Stimulated activated CD4-positive, alpha-beta T cell treated with anti-CD3 and anti-CD28 coated beads, Interleukin-4, amount 100 ng/mL, for 1 hour (primary cell): ENCODE data around the gene RBP7.
A peak's percentile ranks its signal among the peaks of the same experiment; 100 is the strongest.

Experiments
- DNase-seq: peaks from one replicate; pipeline ENCODE4 v3.0.0-alpha.2; 2020

RBP7 gene

GRCh38 chr1:10032590-10033358 lies 35.7 kb downstream of the RBP7 start, which contains the start of gene UBE4B:
Gene UBE4B (plus strand): TSS chr1:10032958. CDS start chr1:10033671, 713 bp downstream.
- DNase-seq = peak; percentile 99

DNA sequence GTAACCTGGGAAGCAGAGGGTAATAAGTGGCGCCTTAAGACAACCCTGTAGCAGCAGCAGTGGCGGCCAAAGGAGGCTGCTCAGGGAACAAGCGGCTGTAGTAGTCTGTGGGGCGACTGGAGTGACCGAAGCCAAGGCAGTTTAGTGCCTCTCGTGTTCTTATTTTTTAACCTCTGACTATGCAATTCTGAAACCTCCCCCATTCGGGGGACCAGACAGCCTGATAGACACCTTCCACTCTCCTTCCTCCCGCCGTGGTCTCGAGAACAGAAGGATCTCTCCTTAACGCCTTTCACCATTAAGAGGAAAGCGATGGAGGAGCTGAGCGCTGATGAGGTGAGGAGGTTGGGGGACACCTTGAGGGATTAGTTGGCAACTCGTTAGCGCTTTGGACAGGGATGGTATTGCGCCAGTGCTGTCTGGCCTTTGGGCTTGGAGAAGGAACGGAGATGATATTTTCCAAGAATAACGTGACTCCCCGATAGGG lies 36.4 kb downstream of the RBP7 start:
- DNase-seq = no peak

DNA sequence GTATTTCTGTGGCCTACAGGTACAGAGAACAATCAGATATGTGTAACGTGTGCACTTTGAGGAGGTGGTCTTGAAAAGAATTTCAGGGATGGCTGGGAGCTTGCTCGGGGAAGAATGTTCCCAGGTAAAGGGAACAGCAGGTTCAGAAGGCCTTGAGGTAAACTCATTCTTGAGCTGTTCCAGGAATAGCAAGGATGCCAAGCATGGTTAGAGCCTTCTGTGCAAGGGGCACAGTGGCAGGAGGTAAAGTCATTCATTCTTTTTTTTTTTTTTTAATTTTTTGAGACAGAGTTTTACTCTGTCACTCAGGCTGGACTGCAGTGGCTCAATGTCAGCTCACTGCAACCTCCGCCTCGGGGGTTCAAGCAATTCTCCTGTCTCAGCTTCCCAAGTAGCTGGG lies 45.7 kb downstream of the RBP7 start:
- DNase-seq = no peak

DNA sequence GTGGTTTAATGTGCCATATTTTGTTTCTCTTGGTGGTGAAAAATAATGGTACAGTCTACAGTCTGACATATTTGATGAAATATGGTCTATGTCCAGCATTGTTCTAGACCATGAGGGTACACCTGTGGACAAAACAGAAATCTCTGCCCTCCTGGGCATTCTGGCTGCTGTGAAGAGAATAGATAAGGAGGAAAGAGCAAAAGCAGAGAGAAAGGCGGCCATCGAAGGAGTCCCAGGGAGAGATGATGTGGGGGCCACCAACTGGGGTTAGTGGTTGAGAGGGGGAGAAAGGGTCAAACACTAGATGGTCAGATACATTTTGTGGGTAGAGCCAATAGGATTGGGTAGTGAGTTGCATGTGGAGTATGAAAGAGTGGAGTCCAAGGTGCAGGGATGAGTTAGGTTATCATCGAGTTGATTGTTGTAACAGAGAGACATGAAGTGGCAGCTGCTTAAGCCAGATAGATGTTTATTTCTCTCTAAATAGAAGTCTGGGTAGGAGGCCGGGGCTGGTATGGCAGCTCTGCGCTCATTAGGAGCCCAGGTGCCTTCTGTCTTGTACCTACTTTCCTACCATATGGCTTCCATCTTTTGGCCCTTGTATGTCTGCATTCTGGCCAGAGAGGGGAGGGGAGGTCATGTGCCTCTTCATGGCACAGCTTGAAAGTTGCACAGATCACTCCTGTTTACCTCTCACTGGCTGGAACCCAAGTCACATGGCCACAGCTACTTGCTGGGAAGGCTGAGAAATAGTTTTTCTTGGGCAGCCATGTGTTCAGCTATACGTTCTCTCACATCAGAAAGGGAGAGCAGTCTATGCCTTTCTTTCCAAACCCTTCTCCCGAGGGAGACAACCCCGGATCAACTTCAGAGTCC lies 48.7 kb downstream of the RBP7 start:
- no peak for DNase-seq

DNA sequence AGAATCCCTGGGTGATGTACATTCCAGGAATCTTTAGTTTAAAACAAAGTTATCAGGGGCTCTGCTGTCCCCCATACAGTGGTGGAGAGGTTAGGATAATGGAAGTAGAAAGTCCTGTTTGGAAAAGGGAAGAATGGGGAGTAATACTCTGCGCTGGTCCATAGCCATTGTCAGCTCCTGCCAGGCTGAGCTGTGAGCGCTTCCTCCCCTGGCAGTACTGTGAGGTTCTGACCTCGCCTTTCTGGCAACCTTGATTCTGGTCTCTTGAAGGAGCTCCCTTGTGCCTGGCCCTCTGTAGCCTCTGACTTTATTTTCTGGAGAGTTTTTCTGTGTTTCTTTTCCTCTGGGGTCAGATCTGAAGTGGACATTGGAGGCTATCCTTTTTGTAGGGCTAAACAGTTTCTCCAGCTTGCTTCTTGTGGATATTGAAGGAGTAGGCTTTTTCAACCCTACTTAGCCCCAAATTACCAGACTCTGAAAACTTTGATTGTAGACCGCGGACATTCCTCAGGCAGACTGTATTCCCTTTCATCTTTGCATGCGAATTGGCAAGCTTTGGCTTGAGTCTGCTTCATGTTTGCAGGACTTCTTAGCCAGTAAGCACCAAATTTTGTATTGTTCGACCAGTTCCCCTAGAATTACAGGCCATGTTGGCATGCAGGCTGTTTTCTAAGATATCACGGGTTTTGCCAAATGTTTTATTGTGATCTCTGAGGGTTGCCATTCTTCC lies 49.5 kb downstream of the RBP7 start:
- no peak for DNase-seq

- no peak for DNase-seq
These were observed 51.6 kb downstream of the RBP7 start for GRCh38 chr1:10048601-10049000.

- no peak for DNase-seq
These were observed 53.6 kb downstream of the RBP7 start for GRCh38 chr1:10050611-10051010.

GRCh38 chr1:10051656-10052055 lies 54.6 kb downstream of the RBP7 start:
- DNase-seq = no peak

DNA sequence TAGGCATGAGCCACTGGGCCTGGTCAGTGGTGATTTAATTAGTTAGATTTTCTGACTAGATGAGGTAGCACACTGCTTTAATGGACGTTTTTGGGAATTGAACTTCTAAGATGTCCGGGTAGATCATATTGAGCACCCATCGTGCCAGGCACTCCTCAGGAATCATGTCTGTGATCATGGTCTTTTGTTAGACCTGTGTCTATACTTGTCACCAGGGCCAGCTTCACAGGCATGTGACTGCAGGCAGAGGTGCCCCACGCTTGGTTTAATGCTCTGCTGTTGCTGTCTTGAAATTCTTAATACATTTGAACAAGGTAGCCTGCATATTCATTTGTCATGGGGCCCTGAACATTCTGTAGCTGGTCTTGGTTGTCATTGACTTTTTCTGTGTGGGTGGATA lies 55.3 kb downstream of the RBP7 start:
- DNase-seq = no peak

- DNase-seq = no peak
These were observed 57.4 kb downstream of the RBP7 start for GRCh38 chr1:10054465-10054864.

- DNase-seq = no peak
These were observed 59.6 kb downstream of the RBP7 start for GRCh38 chr1:10056599-10056987.

DNA sequence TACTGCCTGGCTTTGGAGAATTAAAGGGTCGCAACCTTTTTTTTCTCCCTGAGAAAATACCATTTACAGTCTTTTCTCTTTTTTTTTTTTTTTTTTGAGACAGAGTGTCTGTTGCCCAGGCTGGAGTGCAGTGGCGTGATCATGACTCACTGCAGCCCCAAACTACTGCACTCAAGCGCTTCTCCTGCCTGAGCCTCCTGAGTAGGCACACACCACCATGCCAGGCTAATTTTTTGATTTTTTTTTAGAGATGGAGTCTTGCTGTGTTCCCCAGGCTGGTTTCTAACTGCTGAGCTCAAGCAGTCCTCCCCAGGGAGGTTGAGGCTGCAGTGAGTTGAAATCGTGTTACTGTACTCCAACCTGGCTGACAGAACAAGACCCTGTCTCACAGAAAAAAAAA lies 60.3 kb downstream of the RBP7 start:
- DNase-seq = no peak

DNA sequence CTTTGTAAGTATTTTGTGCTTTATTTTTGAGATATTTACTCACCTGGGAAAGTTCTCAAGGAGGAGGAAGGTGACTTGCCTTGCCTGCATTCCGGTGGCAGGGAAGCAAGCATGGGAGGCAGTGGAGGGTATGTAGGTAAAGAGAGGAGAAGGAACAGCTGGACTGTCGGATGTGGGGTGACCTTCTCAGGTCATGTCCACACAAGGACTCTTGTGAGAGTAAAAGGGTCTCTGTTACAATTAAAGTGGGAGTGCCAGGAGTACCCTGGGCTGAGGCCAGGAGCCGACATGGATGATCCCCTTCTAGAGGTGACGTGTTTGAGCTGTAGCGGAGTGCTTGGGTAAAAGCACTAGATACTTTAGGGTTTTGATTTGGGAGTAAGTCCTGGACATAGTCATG lies 60.8 kb downstream of the RBP7 start:
- no peak for DNase-seq

- no peak for DNase-seq
These were observed 62.3 kb downstream of the RBP7 start for GRCh38 chr1:10059342-10059718.

GRCh38 chr1:10060311-10061100 lies 63.5 kb downstream of the RBP7 start:
- no peak for DNase-seq

- no peak for DNase-seq
These were observed 64.2 kb downstream of the RBP7 start for GRCh38 chr1:10061276-10061675.

DNA sequence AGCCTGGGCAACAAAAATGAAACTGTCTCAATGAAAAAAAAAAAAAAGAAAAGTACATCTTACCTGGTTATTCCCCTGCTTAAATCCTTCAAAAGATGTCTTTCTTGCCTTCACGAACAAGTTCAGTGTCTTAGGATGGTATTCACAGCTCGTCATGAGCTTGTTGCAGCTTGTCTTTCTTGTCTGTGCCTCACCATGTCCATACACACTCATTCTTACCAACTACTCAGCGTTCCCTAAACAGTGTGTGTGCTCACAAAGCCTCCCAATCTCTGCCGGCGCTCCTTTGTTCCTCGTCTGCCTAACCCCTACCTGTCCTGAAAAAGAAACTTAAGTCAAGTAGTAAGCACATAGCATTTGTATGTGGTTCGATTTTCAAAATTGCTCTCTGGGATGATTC lies 66.8 kb downstream of the RBP7 start:
- DNase-seq = no peak

GRCh38 chr1:10064416-10065343 lies 67.7 kb downstream of the RBP7 start:
- no peak for DNase-seq

DNA sequence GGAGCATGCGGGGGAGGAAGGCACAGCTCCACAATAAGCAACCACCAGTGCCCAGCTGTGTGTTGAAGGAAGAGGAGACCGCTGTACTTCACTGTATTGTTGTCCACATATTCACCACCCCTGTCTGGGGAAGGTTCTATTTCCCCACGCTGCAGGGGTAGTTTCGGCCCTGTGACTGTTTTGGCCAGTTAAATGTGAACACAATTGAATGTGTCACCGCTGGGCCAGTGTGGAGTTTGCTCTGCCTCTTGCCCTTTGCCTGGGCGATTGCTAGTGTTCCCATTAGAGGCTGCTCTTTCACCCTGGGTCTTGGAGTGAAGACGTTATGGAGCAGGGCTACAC lies 68.3 kb downstream of the RBP7 start:
- no peak for DNase-seq
